SK-MEL-5 (cell line): Measurements from ENCODE around the gene STRN3. TPM values are rescaled to one million over a fixed set of nuclear protein-coding genes. Genes with fewer than 3 reads are reported as not detected.
"Not testable (repeated sequence)": the region's sequence is repeated elsewhere in the genome, so short reads cannot be mapped to it uniquely, and the experiment has no call there.

ENCODE experiments used
- DNase-seq: peaks from one replicate; pipeline ENCODE4 v3.0.0-alpha.2; 2016; ENCODE audit warnings: low read depth, low spot score
- in situ Hi-C: cut with HindIII; loops from 2 replicates; pipeline ENCODE4 v1.10.0; 2016; ENCODE audit warnings: low sequenced_read_pairs, high pct_unique_total_duplicates, low pct_unique_long_range_greater_than_20kb
- total RNA-seq: library from RNA; depleted of rRNA; stranded (reverse); fragments of >200 nt; shearing (Covaris generic); gene quantifications from 2 replicates; pipeline ENCODE4 v1.2.3, GENCODE V29; 2014

Gene STRN3
- total RNA-seq, 1 experiment from 2014 or later = 35.8 TPM

DNA sequence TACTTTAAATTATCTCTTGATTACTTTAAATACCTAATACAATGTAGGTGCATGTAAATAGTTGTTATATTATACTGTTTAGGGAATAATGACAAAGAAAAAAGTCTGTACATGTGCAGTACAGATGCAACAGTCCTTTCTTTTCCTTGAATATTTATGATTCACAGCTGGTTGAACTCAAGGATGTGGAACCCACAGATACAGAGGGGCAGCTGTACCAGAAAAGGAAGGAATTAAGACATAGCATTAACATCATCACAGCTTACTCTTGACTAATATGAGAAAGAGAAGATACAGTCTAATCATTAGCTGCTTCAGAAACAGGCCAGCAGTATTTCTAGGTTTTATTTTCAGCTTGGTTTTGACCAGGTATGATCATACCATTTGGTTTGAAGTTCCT is 35.4 kb downstream of the STRN3 start:
- in situ Hi-C loops = no loop called here
- no peak for DNase-seq

DNA sequence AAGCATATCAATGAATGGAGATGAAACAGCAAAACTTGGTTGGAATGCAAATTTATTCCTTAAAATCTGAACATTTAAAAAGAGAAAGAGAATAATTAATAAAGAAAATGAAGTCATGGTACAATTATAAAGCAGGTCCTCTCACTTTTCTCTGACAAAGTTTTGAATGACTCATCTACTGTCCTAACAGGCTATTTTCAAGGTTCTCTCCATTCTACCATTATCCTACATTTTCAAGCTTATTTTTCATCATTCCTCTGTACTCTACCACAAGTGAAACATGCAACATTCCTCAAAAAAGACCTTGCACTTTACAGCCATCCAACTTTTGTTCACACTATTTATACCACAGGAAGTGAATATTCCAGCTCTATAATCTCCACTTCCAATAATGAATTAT is 37.7 kb downstream of the STRN3 start:
- no peak for DNase-seq

DNA sequence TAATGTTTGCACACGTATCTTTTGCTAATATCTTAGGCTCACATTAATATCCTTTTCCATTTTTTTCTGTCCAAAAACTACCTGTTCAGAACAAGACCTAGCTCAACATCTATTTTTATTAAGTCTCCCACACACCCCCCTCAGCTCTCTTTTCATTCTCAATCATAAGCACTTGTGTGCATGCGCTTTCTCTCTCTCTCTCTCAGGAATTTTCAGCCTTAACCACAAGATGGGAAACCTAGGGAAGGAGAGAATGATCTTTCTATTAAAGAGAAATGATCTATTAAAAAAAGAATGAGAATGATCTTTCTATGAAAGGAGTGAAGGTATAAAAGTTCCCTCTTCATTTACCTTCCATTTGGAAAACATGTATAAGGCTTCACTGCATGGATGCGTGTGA is 40.4 kb downstream of the STRN3 start:
- in situ Hi-C loops = no loop called here
- no peak for DNase-seq

More for the DNA sequence above, 37.7 kb downstream of the STRN3 start:
- in situ Hi-C loops = no loop called here

DNA sequence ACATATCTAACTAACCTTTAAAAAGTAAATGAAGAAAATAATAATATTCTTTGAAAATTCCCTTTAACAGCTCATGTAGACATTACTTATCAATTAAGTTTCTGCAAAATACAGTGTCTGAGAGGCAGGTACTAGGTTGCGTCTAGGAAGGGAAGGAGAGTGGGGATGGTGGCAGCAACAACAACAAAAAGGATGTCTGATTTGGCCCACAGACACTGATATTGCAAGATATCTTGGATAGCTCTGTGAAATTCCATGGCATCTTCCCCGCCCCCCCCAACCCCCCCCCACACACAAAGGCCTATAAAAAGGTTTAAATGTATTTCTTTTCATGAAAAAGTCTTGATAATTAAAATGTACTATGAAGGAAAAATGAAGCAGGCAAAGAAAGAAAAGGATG is 42.3 kb downstream of the STRN3 start:
- DNase-seq = no peak
- in situ Hi-C loops = no loop called here

DNA sequence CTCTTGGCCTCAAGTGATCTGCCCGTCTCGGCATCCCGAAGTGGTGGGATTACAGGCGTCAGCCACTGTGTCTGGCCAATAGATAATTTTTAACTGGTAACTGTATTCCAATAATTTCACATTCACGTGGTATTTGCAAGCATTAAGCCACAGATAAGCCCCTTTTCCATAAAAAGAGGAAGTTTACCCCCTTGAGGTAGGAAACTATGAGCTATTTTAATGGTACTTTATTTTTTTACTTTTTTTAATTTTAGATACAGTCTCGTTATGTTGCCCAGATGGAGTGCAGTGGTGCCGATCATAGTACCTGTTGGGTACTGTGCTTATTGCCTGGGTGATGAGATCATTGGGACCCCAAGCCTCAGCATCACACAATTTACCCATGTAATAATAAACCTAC is 43.6 kb downstream of the STRN3 start:
- no peak for DNase-seq
- in situ Hi-C loops = no loop called here

DNA sequence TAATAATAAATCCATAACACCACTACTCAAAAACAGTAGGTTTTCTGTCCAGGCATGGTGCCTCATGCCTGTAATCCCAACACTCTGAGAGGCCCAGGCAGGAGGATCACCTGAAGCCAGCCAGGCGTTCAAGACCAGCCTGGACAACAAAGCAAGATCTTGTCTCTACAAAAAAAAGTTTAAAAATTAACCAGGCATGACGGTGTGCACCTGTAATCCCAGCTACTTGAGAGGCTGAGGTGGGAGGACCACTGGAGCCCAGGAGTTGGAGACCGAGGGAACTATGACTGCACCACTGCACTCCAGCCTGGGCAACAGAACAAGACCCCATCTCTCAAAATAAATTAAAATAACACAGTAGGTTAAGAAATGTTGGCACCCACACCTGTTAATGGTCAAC is 45.2 kb downstream of the STRN3 start:
- in situ Hi-C loops = no loop called here
- no peak for DNase-seq

DNA sequence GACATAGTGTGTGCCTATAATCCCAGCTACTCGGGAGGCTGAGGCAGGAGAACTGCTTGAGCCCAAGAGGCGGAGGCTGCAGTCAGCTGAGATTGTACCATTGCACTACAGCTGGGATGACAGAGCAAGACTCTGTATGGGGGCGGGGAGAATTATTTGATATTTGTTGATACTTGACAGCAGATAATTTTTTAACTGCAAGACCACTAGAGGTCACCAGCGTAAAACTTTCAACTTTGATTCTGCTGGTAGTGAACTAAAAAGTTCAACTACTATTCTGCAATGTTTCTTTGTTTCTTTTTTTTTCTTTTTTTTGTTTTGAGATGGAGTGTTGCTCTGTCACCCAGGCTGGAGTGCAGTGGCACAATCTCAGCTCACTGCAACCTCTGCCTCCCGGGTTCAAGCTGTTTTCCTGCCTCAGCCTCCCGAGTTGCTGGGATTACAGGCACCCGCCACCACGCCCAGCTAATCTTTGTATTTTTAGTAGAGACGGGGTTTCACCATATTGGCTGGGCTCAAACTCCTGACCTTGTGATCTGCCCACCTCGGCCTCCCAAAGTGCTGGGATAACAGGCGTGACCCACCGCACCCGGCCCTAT is 46.0 kb downstream of the STRN3 start:
- DNase-seq = peak; percentile 77
- in situ Hi-C loops = not testable (repeated sequence)

DNA sequence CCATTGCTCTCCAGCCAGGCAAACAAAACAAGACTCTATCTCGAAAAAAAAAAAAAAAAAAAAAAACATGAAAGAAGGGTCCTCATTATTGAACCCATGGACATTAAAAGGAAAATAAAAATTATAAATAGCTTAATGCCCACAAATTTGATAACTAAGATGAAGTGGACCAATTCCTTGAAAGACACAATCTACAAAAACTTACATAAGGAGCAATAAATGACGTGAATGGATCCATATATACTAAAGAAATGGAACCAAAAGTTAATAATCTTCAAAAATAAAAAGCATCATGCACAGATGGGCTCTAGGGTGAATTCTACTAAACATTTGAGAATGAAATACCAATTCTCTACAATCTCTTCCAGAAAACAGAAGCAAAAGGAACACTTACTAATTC is 48.4 kb downstream of the STRN3 start:
- in situ Hi-C loops = no loop called here

DNA sequence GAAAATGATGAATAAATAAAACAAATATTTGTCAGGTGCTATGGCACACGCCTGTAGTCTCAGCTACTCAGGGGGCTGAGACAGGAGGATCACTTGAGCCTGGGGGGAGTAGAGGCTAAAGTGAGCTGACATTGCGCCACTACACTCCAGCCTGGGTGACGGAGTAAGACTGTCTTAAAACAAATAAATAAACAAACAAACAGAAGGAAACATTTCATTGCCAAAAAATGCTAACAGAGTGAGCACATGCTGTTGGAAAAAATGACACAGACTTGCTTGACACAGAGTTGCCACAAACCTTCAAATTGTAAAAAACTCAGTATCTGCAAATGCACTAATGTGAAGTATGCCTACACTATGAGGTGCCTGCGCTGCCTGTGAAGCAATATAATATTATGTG is 51.6 kb downstream of the STRN3 start:
- in situ Hi-C loops = no loop called here
- DNase-seq = no peak

More for the DNA sequence above, 48.4 kb downstream of the STRN3 start:
- DNase-seq = no peak

DNA sequence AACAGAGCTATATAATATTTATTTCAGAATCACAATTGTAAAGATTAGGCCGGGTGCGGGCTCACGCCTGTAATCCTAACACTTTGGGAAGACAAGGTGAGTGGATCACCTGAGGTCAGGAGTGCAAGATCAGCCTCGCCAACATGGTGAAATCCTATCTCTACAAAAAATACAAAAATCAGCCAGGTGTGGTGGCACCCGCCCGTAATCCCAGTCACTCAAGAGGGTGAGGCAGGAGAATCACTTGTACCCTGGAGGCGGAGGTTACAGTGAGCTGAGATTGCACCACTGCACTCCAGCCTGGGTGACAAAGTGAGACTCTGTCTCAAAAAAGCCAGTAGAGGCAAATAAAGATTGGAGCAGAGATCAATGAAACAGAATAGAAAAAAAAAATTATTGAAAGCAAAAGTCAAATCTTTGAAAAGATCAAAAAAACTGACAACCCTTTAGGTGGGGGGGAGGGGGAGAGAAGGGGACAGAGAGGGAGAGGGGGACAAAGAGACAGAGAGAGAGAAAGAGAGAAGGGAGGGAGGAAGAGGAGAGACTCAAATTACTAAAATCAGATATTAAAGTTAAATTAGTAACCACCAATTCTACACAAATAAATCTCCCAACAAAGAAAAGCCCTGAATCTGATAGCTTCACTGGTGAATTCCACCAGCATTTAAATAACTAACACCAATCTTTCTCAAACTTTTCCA is 53.1 kb downstream of the STRN3 start:
- in situ Hi-C loops = no loop called here
- DNase-seq = no peak

DNA sequence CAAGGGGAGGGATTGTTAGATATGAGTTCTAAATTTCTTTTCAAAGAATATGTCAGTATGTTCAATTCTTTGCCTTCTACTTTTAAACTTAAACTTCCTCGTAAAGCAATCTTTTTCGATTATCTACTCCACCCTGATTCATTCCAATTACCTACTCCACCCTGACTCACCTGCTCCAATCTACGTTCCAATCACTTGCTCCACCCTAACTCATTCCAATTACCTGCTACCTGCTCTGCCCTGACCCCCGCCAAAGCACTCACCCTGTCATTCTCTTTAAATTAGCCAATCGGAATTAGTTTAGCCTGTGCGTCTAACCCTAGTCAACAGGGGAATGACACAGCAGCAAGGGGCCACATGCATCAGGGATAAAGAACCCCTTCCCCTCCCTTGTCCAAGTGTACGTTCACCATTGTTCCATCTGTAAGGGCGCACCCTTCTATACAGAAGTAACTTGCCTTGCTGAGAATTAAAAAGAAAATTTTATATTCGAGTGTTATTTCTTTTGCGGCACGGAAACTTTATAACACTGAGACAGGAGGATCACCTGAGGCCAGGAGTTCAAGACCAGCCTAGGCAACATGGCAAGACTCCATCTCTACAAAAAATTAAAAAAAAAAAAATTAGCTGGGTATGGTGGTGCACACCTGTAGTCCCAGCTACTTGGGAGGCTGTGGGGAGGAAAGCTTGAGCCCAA is 54.0 kb downstream of the STRN3 start:
- DNase-seq, in situ Hi-C loops: not testable (repeated sequence)

DNA sequence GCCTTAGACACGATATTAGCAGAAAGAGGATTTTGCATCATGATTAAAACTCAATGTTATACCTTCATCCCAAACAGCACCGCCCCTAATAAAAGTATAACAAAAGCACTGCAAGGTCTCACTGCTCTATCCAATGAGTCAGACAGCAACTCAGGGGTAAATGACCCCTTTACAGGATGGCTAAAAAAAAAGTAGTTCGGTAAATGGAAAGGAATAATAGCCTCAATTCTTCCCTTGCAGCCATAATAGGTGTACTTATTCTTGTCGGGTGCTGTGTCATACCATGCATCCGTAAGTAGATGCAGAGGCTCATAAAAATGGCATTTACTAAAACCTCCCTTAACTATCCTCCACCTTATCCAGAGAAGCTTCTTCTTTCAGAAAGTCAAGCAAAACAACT is 54.6 kb downstream of the STRN3 start:
- no peak for DNase-seq
- in situ Hi-C loops = no loop called here

DNA sequence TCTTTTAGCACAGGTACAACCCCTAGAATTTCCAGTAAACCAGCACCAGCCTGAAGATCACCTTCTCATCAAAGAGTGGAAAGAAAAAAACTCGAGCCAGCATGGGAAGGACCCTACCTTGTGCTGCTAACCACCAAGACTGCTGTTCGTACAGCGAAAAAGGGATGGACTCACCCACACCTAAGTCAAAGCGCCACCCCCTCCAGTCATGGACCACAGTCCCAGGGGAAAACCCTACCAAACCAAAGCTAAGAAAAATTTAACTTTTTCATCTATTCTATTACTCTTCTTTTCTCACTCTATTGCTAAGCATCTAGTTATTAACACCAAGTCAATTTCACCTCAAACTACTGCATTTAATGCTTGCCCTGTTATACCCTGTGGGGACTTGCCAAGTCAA is 56.4 kb downstream of the STRN3 start:
- in situ Hi-C loops, DNase-seq: not testable (repeated sequence)

DNA sequence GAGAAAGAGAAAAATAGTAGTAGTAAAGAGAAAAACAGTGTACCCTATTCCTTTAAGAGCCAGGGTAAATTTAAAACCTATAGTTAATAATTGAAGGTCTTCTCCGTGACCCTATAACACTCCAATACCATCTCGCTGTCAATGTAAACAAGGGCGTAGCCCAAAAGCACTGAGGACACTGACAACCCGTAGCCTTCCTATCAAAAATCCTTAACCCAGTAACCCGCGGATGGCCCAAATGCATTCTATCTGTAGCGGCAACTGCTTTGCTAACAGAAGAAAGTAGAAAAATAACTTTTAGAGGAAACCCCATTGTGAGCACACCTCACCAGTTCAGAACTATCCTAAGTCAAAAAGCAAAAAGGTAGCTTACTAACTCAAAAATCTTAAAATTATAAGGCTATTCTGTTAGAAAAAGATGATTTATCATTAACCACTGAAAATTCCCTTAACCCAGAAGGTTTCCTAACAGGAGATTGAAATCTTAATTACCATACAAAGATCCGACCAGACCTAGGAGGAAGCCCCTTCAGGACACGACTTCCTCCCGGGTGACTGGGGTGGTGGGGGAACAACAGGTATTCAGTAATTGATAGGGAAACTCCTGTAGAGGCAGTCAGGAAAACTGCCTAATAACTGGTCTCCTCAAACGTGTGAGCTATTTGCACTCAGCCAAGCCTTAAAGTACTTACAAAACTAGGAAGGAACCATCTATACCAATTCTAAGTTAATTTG is 58.6 kb downstream of the STRN3 start:
- in situ Hi-C loops, DNase-seq: not testable (repeated sequence)

DNA sequence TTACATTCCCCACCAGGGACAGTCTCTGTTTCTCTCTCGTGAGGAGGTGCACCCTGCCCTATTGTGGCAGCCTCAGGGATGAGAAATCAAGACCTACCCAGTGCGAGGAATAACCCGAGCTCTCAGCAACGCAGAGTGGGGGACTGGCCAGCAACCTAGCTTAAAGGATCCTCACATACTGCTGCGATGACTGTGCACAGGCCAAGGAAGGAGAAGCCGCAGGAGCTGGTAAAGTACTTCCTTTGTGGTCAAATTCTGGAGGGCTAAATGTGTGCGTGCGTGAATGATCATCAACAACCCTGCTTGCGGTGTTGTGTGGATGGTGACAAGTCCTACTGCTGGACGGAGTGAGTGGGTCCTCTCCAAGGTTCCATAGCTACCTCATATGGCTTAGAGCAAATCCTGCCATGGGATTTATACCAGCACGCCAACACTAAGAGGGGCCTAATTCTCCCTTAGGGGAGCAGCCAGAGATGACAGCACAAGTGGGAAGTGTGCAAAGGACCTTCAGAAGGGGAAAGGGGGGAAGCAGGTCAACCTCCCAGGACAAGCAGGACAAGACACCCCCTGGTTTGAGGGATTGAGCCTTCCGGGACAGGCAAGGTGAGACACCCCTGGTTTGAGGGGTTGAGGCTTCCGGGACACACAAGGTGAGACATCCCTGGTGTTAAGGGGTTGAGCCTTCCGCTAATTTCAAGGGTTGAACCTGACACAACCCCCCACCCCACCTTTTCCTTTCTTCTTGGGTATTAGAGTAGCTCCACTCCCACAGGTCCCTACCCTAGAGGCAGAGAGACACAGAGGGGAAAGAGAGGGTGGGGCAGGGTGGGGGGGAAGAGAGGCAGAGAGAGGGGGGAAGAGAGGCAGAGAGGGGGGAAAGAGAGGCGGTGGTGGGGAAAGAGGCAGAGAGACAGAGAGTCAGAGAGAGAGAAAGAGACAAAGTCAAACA is 59.5 kb downstream of the STRN3 start:
- in situ Hi-C loops = no loop called here
- no peak for DNase-seq

DNA sequence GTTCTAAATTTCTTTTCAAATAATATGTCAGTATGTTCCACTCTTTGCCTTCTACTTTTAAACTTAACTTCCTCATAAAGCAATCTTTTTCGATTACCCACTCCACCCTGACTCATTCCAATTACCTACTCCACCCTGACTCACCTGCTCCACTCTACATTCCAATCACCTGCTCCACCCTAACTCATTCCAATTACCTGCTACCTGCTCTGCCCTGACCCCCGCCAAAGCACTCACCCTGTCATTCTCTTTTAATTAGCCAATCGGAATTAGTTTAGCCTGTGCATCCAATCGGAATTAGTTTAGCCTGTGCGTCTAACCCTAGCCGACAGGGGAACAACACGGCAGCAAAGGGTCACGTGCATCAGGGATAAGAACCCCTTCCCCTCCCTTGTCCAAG is 60.3 kb downstream of the STRN3 start:
- DNase-seq, in situ Hi-C loops: not testable (repeated sequence)

DNA sequence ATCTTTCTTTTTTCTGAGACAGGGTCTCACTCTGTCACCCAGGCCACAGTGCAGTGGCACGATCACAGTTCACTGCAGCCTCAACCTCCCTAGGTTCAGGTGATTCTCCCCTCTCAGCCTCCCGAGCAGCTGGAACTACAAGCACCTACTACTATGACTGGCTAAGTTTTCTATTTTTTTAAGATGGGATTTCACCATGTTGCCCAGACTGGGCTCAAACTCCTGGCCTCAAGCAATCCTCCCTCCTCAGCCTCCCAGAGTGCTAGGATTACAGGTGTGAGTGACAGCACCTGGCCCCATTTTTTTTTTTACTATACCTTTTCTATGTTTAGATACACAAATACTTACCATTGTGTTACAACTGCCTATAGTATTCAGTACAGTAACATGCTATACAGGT is 63.6 kb downstream of the STRN3 start:
- DNase-seq, in situ Hi-C loops: not testable (repeated sequence)
